Measurements from ENCODE around the gene PEAR1. TPM values are rescaled to one million over a fixed set of nuclear protein-coding genes. Genes with fewer than 3 reads are reported as not detected.

The PEAR1 gene
- total RNA-seq, 1 donor from 2014 or later = 50.7 TPM

GRCh38 chr1:156939786-156940334, 46.3 kb downstream of the PEAR1 start:
- H3K9me3 Mint-ChIP-seq (ENCODE audit: unreplicated experiment) = no peaks in the 10 kb centered on the region
- peak overlapping the region; percentile 64 for H3K4me3 Mint-ChIP-seq (ENCODE audit: unreplicated experiment)
- H3K36me3 Mint-ChIP-seq (ENCODE audit: low read depth, unreplicated experiment) = peaks cover 53% of the 10 kb centered on the region
- DNase-seq (ENCODE audit: low spot score) = no peak
- peaks cover 26% of the 10 kb centered on the region for H3K4me1 Mint-ChIP-seq (ENCODE audit: unreplicated experiment)
- H3K27me3 Mint-ChIP-seq (ENCODE audit: unreplicated experiment) = peaks cover 18% of the 10 kb centered on the region
- TF ChIP-seq, protein P1, sequence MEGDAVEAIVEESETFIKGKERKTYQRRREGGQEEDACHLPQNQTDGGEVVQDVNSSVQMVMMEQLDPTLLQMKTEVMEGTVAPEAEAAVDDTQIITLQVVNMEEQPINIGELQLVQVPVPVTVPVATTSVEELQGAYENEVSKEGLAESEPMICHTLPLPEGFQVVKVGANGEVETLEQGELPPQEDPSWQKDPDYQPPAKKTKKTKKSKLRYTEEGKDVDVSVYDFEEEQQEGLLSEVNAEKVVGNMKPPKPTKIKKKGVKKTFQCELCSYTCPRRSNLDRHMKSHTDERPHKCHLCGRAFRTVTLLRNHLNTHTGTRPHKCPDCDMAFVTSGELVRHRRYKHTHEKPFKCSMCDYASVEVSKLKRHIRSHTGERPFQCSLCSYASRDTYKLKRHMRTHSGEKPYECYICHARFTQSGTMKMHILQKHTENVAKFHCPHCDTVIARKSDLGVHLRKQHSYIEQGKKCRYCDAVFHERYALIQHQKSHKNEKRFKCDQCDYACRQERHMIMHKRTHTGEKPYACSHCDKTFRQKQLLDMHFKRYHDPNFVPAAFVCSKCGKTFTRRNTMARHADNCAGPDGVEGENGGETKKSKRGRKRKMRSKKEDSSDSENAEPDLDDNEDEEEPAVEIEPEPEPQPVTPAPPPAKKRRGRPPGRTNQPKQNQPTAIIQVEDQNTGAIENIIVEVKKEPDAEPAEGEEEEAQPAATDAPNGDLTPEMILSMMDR (IDR thresholded peaks at IDR 0.05; ENCODE audit: unreplicated experiment) = no peak
- no peak overlapping the region for H3K27ac Mint-ChIP-seq (ENCODE audit: unreplicated experiment)

DNA sequence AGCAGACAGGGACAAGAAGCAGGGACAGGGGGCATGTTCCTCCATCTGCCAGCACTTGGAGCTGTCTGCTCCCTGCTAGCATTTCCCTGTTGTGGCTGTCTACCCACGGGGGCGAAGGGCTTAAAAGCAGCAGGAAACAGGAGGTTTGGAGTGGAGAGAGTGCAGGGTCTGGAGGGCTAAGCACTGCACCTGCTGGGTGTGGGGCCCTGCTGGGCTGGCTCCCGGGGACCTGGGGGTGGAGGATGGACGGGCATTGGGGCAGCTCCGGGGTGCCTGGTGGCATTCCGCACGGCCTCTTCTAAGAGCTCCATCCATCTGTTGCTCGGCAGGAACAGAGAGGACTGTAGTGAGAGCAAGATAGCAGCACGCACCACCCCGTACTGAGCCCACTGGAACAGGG, 48.2 kb downstream of the PEAR1 start:
- Mint-ChIP-seq H3K27me3 (ENCODE audit: unreplicated experiment) (peaks cover 17% of the 10 kb centered on the region), H3K4me3 (ENCODE audit: unreplicated experiment) (no peak overlapping the region), H3K27ac (ENCODE audit: unreplicated experiment) (no peak overlapping the region), H3K36me3 (ENCODE audit: low read depth, unreplicated experiment) (peaks cover 69% of the 10 kb centered on the region), H3K9me3 (ENCODE audit: unreplicated experiment) (no peaks in the 10 kb centered on the region), H3K4me1 (ENCODE audit: unreplicated experiment) (peaks cover 26% of the 10 kb centered on the region)
- no peak for DNase-seq (ENCODE audit: low spot score)
- TF ChIP-seq, protein P1 (IDR thresholded peaks at IDR 0.05; ENCODE audit: unreplicated experiment) = no peak

DNA sequence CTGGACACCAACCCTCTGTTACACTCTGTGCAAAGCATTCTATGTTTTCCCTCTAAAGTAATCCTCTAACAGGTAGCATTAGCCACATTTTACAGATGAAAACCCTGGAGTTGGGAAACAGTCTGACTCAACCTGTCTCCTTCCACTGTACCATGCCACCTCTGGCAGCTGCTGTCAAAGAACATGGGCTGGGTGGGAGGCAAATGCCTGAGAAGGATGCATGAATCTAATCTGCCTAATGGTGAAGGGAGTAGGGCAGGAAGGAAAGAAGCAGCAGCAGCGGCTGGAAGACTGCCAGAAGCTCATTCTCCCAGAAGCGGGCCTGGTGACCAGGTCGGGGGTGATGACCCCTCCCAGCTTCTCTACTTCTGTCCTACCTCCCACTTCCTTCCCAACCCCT, 48.7 kb downstream of the PEAR1 start:
- Mint-ChIP-seq H3K36me3 (ENCODE audit: low read depth, unreplicated experiment) (peaks cover 74% of the 10 kb centered on the region), H3K4me1 (ENCODE audit: unreplicated experiment) (peaks cover 26% of the 10 kb centered on the region), H3K9me3 (ENCODE audit: unreplicated experiment) (no peaks in the 10 kb centered on the region), H3K4me3 (ENCODE audit: unreplicated experiment) (peak overlapping the region; percentile 76), H3K27ac (ENCODE audit: unreplicated experiment) (peak overlapping the region; percentile 6), H3K27me3 (ENCODE audit: unreplicated experiment) (peaks cover 19% of the 10 kb centered on the region)
- TF ChIP-seq, protein P1 (IDR thresholded peaks at IDR 0.05; ENCODE audit: unreplicated experiment) = no peak
- no peak for DNase-seq (ENCODE audit: low spot score)

GRCh38 chr1:156942576-156942975, 49.1 kb downstream of the PEAR1 start:
- Mint-ChIP-seq H3K27ac (ENCODE audit: unreplicated experiment) (peak overlapping the region; percentile 6), H3K27me3 (ENCODE audit: unreplicated experiment) (peaks cover 19% of the 10 kb centered on the region), H3K9me3 (ENCODE audit: unreplicated experiment) (no peaks in the 10 kb centered on the region), H3K4me1 (ENCODE audit: unreplicated experiment) (peaks cover 26% of the 10 kb centered on the region), H3K4me3 (ENCODE audit: unreplicated experiment) (peak overlapping the region; percentile 76), H3K36me3 (ENCODE audit: low read depth, unreplicated experiment) (peaks cover 76% of the 10 kb centered on the region)
- no peak for DNase-seq (ENCODE audit: low spot score)
- TF ChIP-seq, protein P1 (IDR thresholded peaks at IDR 0.05; ENCODE audit: unreplicated experiment) = no peak

DNA sequence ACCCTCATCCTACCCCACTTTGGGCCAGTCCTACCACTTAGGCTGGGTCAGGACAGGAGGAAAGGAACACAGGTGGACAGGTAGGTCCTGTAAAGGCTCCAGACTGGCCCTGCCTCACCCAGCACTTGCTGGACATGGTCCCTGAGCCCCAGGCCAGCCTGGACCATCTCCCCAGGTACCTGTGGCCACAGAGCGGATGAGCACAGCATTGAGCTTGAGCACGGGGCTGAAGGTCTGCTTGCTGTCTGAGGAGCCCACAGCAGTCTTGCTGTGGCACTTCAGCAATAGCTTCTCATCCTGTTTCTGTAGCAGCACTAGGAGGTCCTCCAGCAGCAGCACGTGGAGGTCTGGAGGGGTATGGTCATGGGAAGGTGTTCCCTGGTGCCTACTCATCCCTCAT, 50.2 kb downstream of the PEAR1 start:
- Mint-ChIP-seq H3K4me3 (ENCODE audit: unreplicated experiment) (no peak overlapping the region), H3K27me3 (ENCODE audit: unreplicated experiment) (peaks cover 18% of the 10 kb centered on the region), H3K4me1 (ENCODE audit: unreplicated experiment) (peaks cover 19% of the 10 kb centered on the region), H3K36me3 (ENCODE audit: low read depth, unreplicated experiment) (peaks cover 74% of the 10 kb centered on the region), H3K9me3 (ENCODE audit: unreplicated experiment) (no peaks in the 10 kb centered on the region), H3K27ac (ENCODE audit: unreplicated experiment) (peak overlapping the region; percentile 2)
- TF ChIP-seq, protein P1 (IDR thresholded peaks at IDR 0.05; ENCODE audit: unreplicated experiment) = no peak
- DNase-seq (ENCODE audit: low spot score) = no peak

Data from endothelial cell (in vitro differentiated cells).